ENCODE measurements around the gene BIRC6.
"Not testable (repeated sequence)": the region's sequence is repeated elsewhere in the genome, so short reads cannot be mapped to it uniquely, and the experiment has no call there.

- TF ChIP-seq TEAD4 (CRISPR knock-in tag; IDR thresholded peaks at IDR 0.05); ZNF416 (CRISPR knock-in tag; IDR thresholded peaks at IDR 0.05); NR1H2 (CRISPR knock-in tag; IDR thresholded peaks at IDR 0.05); HMGXB4 (CRISPR knock-in tag; IDR thresholded peaks at IDR 0.05); CTCF (IDR thresholded peaks at IDR 0.05); NFATC4 (CRISPR knock-in tag; IDR thresholded peaks at IDR 0.05); MAX (CRISPR knock-in tag; IDR thresholded peaks at IDR 0.05); NFYB (CRISPR knock-in tag; conservative IDR thresholded peaks at IDR 0.05; ENCODE audit: low read depth); ZNF121 (CRISPR knock-in tag; IDR thresholded peaks at IDR 0.05); PRDM15 (CRISPR knock-in tag; IDR thresholded peaks at IDR 0.05); MYBL2 (CRISPR knock-in tag; IDR thresholded peaks at IDR 0.05): not testable (repeated sequence)
- TF ChIP-seq, protein P1, sequence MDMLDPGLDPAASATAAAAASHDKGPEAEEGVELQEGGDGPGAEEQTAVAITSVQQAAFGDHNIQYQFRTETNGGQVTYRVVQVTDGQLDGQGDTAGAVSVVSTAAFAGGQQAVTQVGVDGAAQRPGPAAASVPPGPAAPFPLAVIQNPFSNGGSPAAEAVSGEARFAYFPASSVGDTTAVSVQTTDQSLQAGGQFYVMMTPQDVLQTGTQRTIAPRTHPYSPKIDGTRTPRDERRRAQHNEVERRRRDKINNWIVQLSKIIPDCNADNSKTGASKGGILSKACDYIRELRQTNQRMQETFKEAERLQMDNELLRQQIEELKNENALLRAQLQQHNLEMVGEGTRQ (CRISPR knock-in tag; IDR thresholded peaks at IDR 0.05) = not testable (repeated sequence)
- TF ChIP-seq, protein P2, sequence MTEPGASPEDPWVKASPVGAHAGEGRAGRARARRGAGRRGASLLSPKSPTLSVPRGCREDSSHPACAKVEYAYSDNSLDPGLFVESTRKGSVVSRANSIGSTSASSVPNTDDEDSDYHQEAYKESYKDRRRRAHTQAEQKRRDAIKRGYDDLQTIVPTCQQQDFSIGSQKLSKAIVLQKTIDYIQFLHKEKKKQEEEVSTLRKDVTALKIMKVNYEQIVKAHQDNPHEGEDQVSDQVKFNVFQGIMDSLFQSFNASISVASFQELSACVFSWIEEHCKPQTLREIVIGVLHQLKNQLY (CRISPR knock-in tag; IDR thresholded peaks at IDR 0.05) = not testable (repeated sequence)
Measured at GRCh38 chr2:32638548-32638947, 281.7 kb downstream of the BIRC6 start.
